H1 (cell line): ENCODE measurements around the gene SLN. TPM values are rescaled to one million over a fixed set of nuclear protein-coding genes. Genes with fewer than 3 reads are reported as not detected.

Experiments
- KDM1A ChIP-seq: fragments of 200-600, 300-600 bp; sonication (generic); IDR thresholded peaks from 2 replicates; pipeline ENCODE4 v1.7.1; 2016; ENCODE audit warnings: mild to moderate bottlenecking, low read length, borderline replicate concordance
- MAFK ChIP-seq: IDR thresholded peaks from 2 replicates; pipeline ENCODE4 v1.6.1; 2012; ENCODE audit warnings: low read depth, mild to moderate bottlenecking, improper control_type of control experiment, low read length
- SIX5 ChIP-seq: IDR thresholded peaks from 2 replicates; pipeline ENCODE4 v1.6.1; 2011; ENCODE audit warnings: mild to moderate bottlenecking, low read depth, low read length
- polyA plus RNA-seq, 7 experiments: library from polyadenylated mRNA; depleted of rRNA in 3 of 7; stranded (reverse) in 5 of 7; unstranded in 2 of 7; fragments of >200 nt in 5 of 7; fragments of 200-250 nt in 2 of 7; gene quantifications; 1 replicate in 5 of 7; 2 replicates in 1 of 7; 4 replicates in 1 of 7; pipeline versions ENCODE4 v1.2.1 to v1.2.3, GENCODE V29; 2011 to 2013; ENCODE audit warnings: missing spikeins in 2 of 7, mixed read lengths in 2 of 7
- total RNA-seq: library from RNA; stranded (reverse); fragmentation: NEBNext Ultra II Directional; extraction: Animal tissue kit (Norgen Biotek cat#: 25700); gene quantifications from 2 replicates; pipeline ENCODE4 v1.2.1, GENCODE V29; 2021

The SLN gene
- total and polyA plus RNA-seq, 2 of the 8 experiments (the other 6 are each of a cell fraction or from before 2014, with no cell fraction given), result not detected

DNA sequence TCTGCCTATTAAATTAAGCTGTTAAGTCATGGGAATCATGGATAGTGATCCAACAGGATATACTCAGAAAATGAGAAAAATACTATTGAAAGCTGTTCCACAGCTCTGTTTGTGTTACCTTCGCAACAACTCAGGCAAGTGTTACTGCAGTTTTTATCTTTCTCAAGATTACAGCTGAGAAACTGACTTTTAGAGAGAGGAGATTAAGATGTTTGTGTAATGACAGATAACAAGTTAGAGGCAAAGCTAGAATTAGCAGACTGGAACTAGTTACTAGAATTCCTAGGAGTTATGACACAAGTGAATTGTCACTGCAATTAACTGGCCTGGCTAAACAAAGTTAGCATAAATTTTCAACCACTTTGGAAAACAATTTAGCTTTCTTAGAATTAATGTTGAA lies 1.6 kb downstream of the SLN start (continued):
- TF ChIP-seq KDM1A (no peak), MAFK (no peak), SIX5 (no peak)
